ENCODE data around the gene MLST8. TPM values are rescaled to one million over a fixed set of nuclear protein-coding genes. Genes with fewer than 3 reads are reported as not detected.
A peak's percentile ranks its signal among the peaks of the same experiment; 100 is the strongest.

MLST8 gene
- total RNA-seq, 1 experiment from 2014 or later = 53.1 TPM

- peaks cover 3% of the 10 kb centered on the region for H3K36me3 ChIP-seq (ENCODE audit: control insufficient read depth, insufficient read depth, low read length)
- peak overlapping the region; percentile 1 for H3K27ac Mint-ChIP-seq (ENCODE audit: unreplicated experiment)
- H3K27me3 Mint-ChIP-seq (ENCODE audit: insufficient read depth, unreplicated experiment) = no peaks in the 10 kb centered on the region
- POLR2A ChIA-PET = interaction anchor here (0.5 to 1.3 kb wide), 3 partner anchors 9 to 67 kb away, joined by 3 to 5 read pairs (median 4); partner anchors contain the start of genes PGP and TRAF7
- peak overlapping the region; percentile 90 for H3K4me3 ChIP-seq (ENCODE audit: low read depth, low read length)
- no peaks in the 10 kb centered on the region for H3K27me3 ChIP-seq (replicated peaks; ENCODE audit: control insufficient read depth, insufficient read depth, low read length)
- no TSS peak for BruUV-seq (replicated peaks)
- TF ChIP-seq CTCF (IDR thresholded peaks at IDR 0.05; ENCODE audit: insufficient read depth in 1 of 2, low read depth in 1 of 2, low read length in 1 of 2, severe bottlenecking in 1 of 2, unreplicated experiment in 1 of 2) = no peak
- H3K4me1 Mint-ChIP-seq (ENCODE audit: low read depth, unreplicated experiment) = peaks cover 14% of the 10 kb centered on the region
- H3K4me1 ChIP-seq = peaks cover 5% of the 10 kb centered on the region; the same call in 1 of the 2 replicates
- CTCF ChIA-PET = no interaction called here
- no peaks in the 10 kb centered on the region for H3K9me3 ChIP-seq
- intact Hi-C loops (cut with micrococcal nuclease; ENCODE audit: unreplicated experiment) = no loop called here
- no peaks in the 10 kb centered on the region for H3K9me3 Mint-ChIP-seq (ENCODE audit: unreplicated experiment)
- H3K36me3 Mint-ChIP-seq (ENCODE audit: insufficient read depth, unreplicated experiment) = peaks cover 58% of the 10 kb centered on the region
- no peak for DNase-seq
- peak overlapping the region; percentile 72 for H3K4me3 Mint-ChIP-seq (ENCODE audit: unreplicated experiment)
These were observed 686 bp downstream of the MLST8 start for GRCh38 chr16:2205967-2206313.

GRCh38 chr16:2206420-2206779 is 1.1 kb downstream of the MLST8 start:
- H3K27me3 Mint-ChIP-seq (ENCODE audit: insufficient read depth, unreplicated experiment) = no peaks in the 10 kb centered on the region
- no peak for DNase-seq
- H3K4me3 ChIP-seq (ENCODE audit: low read depth, low read length) = peak overlapping the region; percentile 90
- H3K36me3 Mint-ChIP-seq (ENCODE audit: insufficient read depth, unreplicated experiment) = peaks cover 63% of the 10 kb centered on the region
- TSS peak; percentile 47 for BruUV-seq (replicated peaks)
- CTCF ChIA-PET = no interaction called here
- H3K4me3 Mint-ChIP-seq (ENCODE audit: unreplicated experiment) = peak overlapping the region; percentile 72
- POLR2A ChIA-PET = interaction anchor here (0.6 to 1.3 kb wide), 2 partner anchors 9 to 51 kb away, joined by 3 to 5 read pairs; partner anchors contain the start of genes PGP and TRAF7
- H3K4me1 ChIP-seq = peaks cover 8% of the 10 kb centered on the region; the same call in 1 of the 2 replicates
- peak overlapping the region; percentile 1 for H3K27ac Mint-ChIP-seq (ENCODE audit: unreplicated experiment)
- no peaks in the 10 kb centered on the region for H3K9me3 ChIP-seq
- H3K9me3 Mint-ChIP-seq (ENCODE audit: unreplicated experiment) = no peaks in the 10 kb centered on the region
- peaks cover 14% of the 10 kb centered on the region for H3K4me1 Mint-ChIP-seq (ENCODE audit: low read depth, unreplicated experiment)
- intact Hi-C loops (cut with micrococcal nuclease; ENCODE audit: unreplicated experiment) = no loop called here
- no peaks in the 10 kb centered on the region for H3K27me3 ChIP-seq (replicated peaks; ENCODE audit: control insufficient read depth, insufficient read depth, low read length)
- peaks cover 3% of the 10 kb centered on the region for H3K36me3 ChIP-seq (ENCODE audit: control insufficient read depth, insufficient read depth, low read length)
- no peak for TF ChIP-seq CTCF (IDR thresholded peaks at IDR 0.05; ENCODE audit: insufficient read depth in 1 of 2, low read depth in 1 of 2, low read length in 1 of 2, severe bottlenecking in 1 of 2, unreplicated experiment in 1 of 2)

GRCh38 chr16:2206780-2207433 is 1.7 kb downstream of the MLST8 start:
- Mint-ChIP-seq H3K4me3 (ENCODE audit: unreplicated experiment) (peak overlapping the region; percentile 72), H3K9me3 (ENCODE audit: unreplicated experiment) (no peaks in the 10 kb centered on the region), H3K27ac (ENCODE audit: unreplicated experiment) (peak overlapping the region; percentile 76), H3K36me3 (ENCODE audit: insufficient read depth, unreplicated experiment) (peaks cover 67% of the 10 kb centered on the region), H3K4me1 (ENCODE audit: low read depth, unreplicated experiment) (peaks cover 14% of the 10 kb centered on the region), H3K27me3 (ENCODE audit: insufficient read depth, unreplicated experiment) (no peaks in the 10 kb centered on the region)
- no TSS peak for BruUV-seq (replicated peaks)
- TF ChIP-seq CTCF (IDR thresholded peaks at IDR 0.05; ENCODE audit: insufficient read depth in 1 of 2, low read depth in 1 of 2, low read length in 1 of 2, severe bottlenecking in 1 of 2, unreplicated experiment in 1 of 2) = no peak
- Histone ChIP-seq H3K4me3 (ENCODE audit: low read depth, low read length) (peak overlapping the region; percentile 90; the same call in 1 of the 2 replicates), H3K4me1 (peaks cover 8% of the 10 kb centered on the region; the same call in 1 of the 2 replicates), H3K9me3 (no peaks in the 10 kb centered on the region), H3K36me3 (ENCODE audit: control insufficient read depth, insufficient read depth, low read length) (peaks cover 3% of the 10 kb centered on the region), H3K27me3 (replicated peaks; ENCODE audit: control insufficient read depth, insufficient read depth, low read length) (no peaks in the 10 kb centered on the region)
- DNase-seq = no peak
- POLR2A ChIA-PET = interaction anchor here (0.6 to 1.3 kb wide), 2 partner anchors 8 to 52 kb away, joined by 3 to 5 read pairs; partner anchors contain the start of genes PGP and TRAF7
- intact Hi-C loops (cut with micrococcal nuclease; ENCODE audit: unreplicated experiment) = no loop called here
- CTCF ChIA-PET = no interaction called here

All from Caco-2 (cell line).